Fibroblast of pulmonary artery (primary cell): ENCODE results near the gene UAP1L1.

Experiments used
- DNase-seq: peaks from one replicate; pipeline ENCODE4 v3.0.0-alpha.2; 2010; ENCODE audit warnings: low read depth
- H3K4me3 ChIP-seq: replicated peaks from 2 replicates; pipeline ENCODE4 v1.5.1; 2011; ENCODE audit warnings: low read depth, mild to moderate bottlenecking, control low read depth, low read length, moderate library complexity
- CTCF ChIP-seq: IDR thresholded peaks from 2 replicates; pipeline ENCODE4 v1.5.1; 2011; ENCODE audit warnings: mild to moderate bottlenecking, control low read depth, low read length, inconsistent platforms; ENCODE audit errors: missing control alignments

The UAP1L1 gene

GRCh38 chr9:137053944-137054931 lies 23.1 kb upstream of the UAP1L1 start, which contains the start of gene ENTPD2:
TSS of gene ENTPD2 (minus strand) at chr9:137054061. CDS start at chr9:137053997, 64 bp downstream.
- H3K4me3 ChIP-seq = no peak within 1 kb of the TSS
- DNase-seq = no peak
- no peak for TF ChIP-seq CTCF

DNA sequence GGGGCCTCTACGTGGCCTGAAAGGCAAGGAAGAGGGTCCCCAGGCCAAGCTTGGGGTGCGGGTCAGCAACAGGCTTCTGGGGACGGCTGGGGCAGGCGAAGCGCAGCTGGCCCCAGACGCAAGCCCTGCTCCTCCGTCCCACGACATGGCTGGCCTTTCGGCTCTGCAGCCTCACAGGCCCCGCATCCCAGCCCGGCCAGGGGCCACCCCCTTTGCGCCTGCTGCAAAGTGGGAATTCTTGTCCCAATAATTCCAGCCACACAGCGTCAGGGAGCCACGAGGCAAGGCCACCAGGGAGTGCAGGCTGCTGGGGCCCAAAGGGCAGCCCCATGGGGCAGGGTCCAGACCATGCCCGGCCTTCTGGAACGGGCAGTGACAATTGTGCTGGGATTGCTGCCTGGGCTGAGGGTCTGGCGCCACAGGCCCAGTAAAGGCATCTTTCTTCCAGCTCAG lies 22.4 kb upstream of the UAP1L1 start:
- no peak for DNase-seq
- TF ChIP-seq CTCF = no peak
- no peak overlapping the region for H3K4me3 ChIP-seq

GRCh38 chr9:137055385-137056364 lies 21.6 kb upstream of the UAP1L1 start:
- no peak overlapping the region for H3K4me3 ChIP-seq
- no peak for TF ChIP-seq CTCF
- DNase-seq = peak; percentile 90

DNA sequence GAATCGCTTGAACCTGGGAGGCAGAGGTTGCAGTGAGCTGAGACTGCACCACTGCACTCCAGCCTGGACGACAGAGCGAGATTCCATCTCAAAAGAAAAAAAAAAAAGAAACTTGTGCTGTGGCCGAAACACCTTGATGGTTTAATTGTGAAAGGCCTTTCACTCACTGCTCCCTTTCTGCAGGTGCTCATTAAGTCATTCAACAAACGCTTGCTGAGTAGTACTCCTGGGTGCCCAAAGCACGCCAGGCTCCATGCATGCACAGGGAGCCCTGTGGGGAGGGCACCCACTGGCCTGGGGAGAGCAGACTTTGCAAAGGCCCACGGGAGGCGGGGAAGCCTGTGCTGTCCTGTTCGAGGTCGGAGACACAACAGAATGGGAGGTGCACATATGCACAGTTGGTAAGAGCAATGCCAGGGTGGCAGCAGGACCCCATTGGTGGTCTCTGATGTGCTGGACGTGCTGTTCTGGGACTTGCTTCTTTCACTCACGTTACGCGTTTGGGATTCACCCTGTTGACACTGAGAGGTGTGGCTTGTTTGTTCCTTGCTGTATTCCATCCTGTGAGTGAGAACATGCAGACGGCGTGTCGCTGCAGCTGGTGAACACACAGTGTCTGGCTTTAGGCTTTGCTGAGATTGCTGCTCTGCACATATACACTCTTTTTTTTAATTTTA lies 20.4 kb upstream of the UAP1L1 start:
- no peak overlapping the region for H3K4me3 ChIP-seq
- TF ChIP-seq CTCF = no peak
- DNase-seq = no peak

DNA sequence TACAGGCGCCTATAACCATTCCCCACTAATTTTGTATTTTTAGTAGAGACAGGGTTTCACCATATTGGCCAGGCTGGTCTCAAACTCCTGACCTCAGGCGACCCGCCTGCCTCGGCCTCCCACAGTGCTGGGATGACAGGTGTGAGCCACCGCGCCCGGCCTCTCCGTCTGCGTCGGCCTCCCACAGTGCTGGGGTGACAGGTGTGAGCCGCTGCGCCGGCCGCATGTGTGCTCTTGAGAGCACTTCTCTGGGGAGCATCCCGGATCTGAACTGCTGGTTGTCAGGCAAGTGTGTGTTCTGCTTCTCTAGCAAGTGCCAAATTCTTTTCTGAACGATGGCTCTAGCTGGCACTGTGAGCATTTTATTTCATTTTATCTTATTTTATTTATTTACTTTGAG lies 19.8 kb upstream of the UAP1L1 start:
- H3K4me3 ChIP-seq = no peak overlapping the region
- DNase-seq = no peak
- TF ChIP-seq CTCF = no peak

DNA sequence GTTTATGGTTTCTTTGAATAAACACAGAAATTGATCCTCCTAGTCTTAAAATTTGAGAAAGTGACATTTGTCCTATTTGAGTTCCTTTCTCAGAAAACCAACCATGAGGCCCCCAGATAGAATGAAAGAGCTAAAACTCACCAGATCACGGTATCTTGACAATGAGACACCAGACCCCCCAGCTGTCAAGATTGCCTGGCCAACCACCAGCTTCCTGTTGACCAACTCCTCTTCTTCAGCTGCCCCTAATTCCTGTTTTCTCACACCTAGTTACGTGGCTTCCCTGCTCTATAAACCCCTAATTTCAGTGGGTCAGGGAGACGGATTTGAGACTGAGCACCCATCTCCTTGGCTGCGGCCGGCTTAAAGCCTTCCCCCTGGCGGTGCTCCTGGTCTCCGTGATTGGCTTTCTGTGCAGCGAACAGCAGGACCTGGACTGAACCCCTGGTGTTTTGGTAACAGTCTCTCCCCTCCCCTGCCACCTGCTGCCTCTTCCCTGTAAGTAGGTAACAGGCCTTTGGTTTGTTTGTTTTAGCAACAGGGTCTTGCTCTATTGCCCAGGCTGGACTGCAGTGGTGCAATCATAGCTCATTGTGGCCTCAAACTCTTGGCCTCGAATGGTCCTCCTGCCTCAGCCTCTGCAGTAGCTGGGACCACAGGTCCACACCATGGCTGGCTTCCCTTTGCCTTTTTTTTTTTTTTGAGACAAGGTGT lies 18.6 kb upstream of the UAP1L1 start:
- no peak for TF ChIP-seq CTCF
- no peak for DNase-seq
- no peak overlapping the region for H3K4me3 ChIP-seq
